MCF 10A (cell line): Measurements from ENCODE around the gene SIVA1. TPM values are rescaled to one million over a fixed set of nuclear protein-coding genes. Genes with fewer than 3 reads are reported as not detected.

Experiments used
- BruUV-seq: library from RNA; stranded (reverse); fragments of 400-500 nt; replicated peaks from 2 replicates; lab custom pipeline; 2021; lab: Mats Ljungman, UMichigan
- CTCF ChIA-PET: fragments of 300-600 bp; sonication (Branson Sonifier 250); formaldehyde crosslinking; extraction: SDS; loops from one replicate; lab custom pipeline; 2021; ENCODE audit warnings: antibody characterized with exemption, inconsistent platforms; lab: Yijun Ruan, JAX
- POLR2A ChIA-PET: fragments of 300-600, 350-650 bp; sonication (Branson Sonifier 250); formaldehyde crosslinking; extraction: SDS; loops from one replicate; lab custom pipeline; 2020; ENCODE audit warnings: antibody characterized with exemption, inconsistent platforms; lab: Yijun Ruan, JAX
- DNase-seq: peaks from one replicate; pipeline ENCODE4 v3.0.0-alpha.2; 2018; ENCODE audit not compliant: unreplicated experiment
- H3K27ac Mint-ChIP-seq: one replicate; pipeline ENCODE4 v1.8.0; 2022; ENCODE audit warnings: mild to moderate bottlenecking, low read depth, mixed read lengths; ENCODE audit not compliant: unreplicated experiment
- H3K27me3 Mint-ChIP-seq: one replicate; pipeline ENCODE4 v1.8.0; 2022; ENCODE audit warnings: mixed read lengths; ENCODE audit not compliant: insufficient read depth, unreplicated experiment
- H3K36me3 Mint-ChIP-seq: one replicate; pipeline ENCODE4 v1.8.0; 2022; ENCODE audit warnings: mild to moderate bottlenecking, moderate library complexity, mixed read lengths; ENCODE audit not compliant: insufficient read depth, unreplicated experiment
- H3K4me1 Mint-ChIP-seq: one replicate; pipeline ENCODE4 v1.8.0; 2022; ENCODE audit warnings: mixed read lengths; ENCODE audit not compliant: insufficient read depth, unreplicated experiment
- H3K4me3 Mint-ChIP-seq: one replicate; pipeline ENCODE4 v1.8.0; 2022; ENCODE audit warnings: mild to moderate bottlenecking, moderate library complexity, mixed read lengths; ENCODE audit not compliant: unreplicated experiment
- H3K9me3 Mint-ChIP-seq: one replicate; pipeline ENCODE4 v1.8.0; 2022; ENCODE audit warnings: mixed read lengths; ENCODE audit not compliant: unreplicated experiment
- intact Hi-C: fragments of 100-400 bp; cut with micrococcal nuclease; formaldehyde crosslinking; loops from 2 replicates; pipeline ENCODE4 v1.14.1; 2022
- total RNA-seq: library from RNA; stranded (reverse); gene quantifications from 2 replicates; pipeline ENCODE4 v1.2.3, GENCODE V29; 2022
- TF ChIP-seq, protein P1 (sequence below): fragments of 200-600 bp; IDR thresholded peaks from one replicate; pipeline ENCODE4 v1.8.0; 2022; ENCODE audit warnings: antibody characterized with exemption, mild to moderate bottlenecking; ENCODE audit not compliant: unreplicated experiment

Gene SIVA1
- total RNA-seq, 1 experiment from 2014 or later: 63.3 TPM

DNA sequence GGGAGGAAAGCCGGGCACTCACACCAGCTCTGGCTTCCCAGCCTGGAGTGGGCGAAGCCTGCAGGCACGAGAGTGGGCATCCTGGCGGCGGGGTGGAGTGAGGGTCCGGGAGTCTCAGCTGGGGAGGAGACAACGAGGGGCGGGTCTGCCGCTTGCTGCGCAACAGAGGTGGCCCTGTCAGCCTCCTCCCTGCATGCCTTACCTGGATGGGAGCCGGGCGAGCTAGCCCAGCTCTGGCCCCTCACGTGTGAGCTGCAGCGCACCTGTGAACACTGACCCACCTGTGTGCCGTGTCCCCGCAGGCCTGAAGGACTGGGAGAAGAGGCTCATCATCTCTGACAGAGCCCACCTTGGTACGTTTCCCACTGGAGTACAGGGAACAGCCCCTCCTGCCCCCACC, 13.9 kb upstream of the SIVA1 start:
- peaks cover 13% of the 10 kb centered on the region for H3K4me1 Mint-ChIP-seq
- no peaks in the 10 kb centered on the region for H3K27me3 Mint-ChIP-seq
- POLR2A ChIA-PET: interaction anchor here (0.8 kb wide), 1 partner anchor 13 kb away, joined by 3 read pairs; no protein-coding TSS in a partner anchor
- TF ChIP-seq, protein P1, sequence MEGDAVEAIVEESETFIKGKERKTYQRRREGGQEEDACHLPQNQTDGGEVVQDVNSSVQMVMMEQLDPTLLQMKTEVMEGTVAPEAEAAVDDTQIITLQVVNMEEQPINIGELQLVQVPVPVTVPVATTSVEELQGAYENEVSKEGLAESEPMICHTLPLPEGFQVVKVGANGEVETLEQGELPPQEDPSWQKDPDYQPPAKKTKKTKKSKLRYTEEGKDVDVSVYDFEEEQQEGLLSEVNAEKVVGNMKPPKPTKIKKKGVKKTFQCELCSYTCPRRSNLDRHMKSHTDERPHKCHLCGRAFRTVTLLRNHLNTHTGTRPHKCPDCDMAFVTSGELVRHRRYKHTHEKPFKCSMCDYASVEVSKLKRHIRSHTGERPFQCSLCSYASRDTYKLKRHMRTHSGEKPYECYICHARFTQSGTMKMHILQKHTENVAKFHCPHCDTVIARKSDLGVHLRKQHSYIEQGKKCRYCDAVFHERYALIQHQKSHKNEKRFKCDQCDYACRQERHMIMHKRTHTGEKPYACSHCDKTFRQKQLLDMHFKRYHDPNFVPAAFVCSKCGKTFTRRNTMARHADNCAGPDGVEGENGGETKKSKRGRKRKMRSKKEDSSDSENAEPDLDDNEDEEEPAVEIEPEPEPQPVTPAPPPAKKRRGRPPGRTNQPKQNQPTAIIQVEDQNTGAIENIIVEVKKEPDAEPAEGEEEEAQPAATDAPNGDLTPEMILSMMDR: no peak
- H3K9me3 Mint-ChIP-seq: no peaks in the 10 kb centered on the region
- intact Hi-C loops: no loop called here
- no peak overlapping the region for H3K4me3 Mint-ChIP-seq
- BruUV-seq: no TSS peak
- CTCF ChIA-PET: interaction anchor here (0.5 to 1.7 kb wide), 2 partner anchors 11 to 16 kb away, joined by 3 to 6 read pairs; no protein-coding TSS in a partner anchor
- H3K36me3 Mint-ChIP-seq: no peaks in the 10 kb centered on the region
- DNase-seq: no peak
- no peak overlapping the region for H3K27ac Mint-ChIP-seq

DNA sequence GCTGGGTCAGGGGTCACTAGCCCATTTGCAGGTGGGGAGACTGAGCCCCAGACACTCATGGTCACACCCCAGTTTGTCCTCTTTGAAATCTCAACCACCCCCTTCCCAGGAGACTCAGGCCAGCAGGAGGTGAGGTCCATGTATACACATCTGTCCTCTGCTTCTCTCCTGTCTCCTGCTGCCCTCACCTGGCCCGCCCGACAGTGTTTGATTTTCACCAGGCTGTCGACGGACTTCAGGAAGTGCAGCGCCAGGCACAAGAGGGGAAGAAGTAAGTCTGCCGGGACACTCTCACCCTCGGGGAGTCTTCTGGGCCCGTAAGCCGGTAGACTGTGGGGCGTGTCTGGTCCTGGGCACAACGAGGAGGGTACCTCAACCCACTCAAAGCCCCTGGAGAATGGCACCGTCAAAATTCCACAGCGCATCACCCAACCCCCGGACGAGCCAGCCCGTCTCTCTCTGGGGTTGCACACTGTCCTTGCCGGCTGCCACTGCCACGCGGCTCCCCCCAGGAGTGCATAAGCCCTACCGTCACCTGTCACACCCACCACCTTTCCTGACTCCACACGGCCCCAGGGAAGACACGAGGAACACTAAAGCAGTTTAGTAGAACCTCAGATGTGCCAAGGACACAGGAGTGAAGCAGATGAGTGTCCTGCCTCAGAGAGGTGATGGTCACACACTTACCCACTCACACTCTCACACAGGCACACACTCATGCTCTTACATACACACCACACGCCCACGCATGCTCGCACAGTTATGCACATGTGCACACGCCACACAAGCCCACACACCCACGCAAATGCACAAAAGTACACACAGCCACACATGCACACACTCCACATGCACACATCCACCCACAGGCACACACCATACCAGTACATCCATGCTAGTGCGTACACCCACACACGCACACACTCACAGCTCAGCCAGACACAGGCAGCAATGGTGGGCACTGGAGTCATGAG, 13.1 kb upstream of the SIVA1 start:
- TF ChIP-seq, protein P1: no peak
- DNase-seq: no peak
- BruUV-seq: no TSS peak
- H3K9me3 Mint-ChIP-seq: no peaks in the 10 kb centered on the region
- CTCF ChIA-PET: interaction anchor here (1.7 kb wide), 1 partner anchor 11 kb away, joined by 6 read pairs; no protein-coding TSS in a partner anchor
- no peaks in the 10 kb centered on the region for H3K36me3 Mint-ChIP-seq
- POLR2A ChIA-PET: no interaction called here
- no peaks in the 10 kb centered on the region for H3K27me3 Mint-ChIP-seq
- H3K27ac Mint-ChIP-seq: no peak overlapping the region
- intact Hi-C loops: no loop called here
- no peak overlapping the region for H3K4me3 Mint-ChIP-seq
- peaks cover 13% of the 10 kb centered on the region for H3K4me1 Mint-ChIP-seq

GRCh38 chr14:104741108-104741802, 11.7 kb upstream of the SIVA1 start:
- Mint-ChIP-seq H3K27me3 (no peaks in the 10 kb centered on the region), H3K27ac (no peak overlapping the region), H3K36me3 (no peaks in the 10 kb centered on the region), H3K4me1 (peaks cover 4% of the 10 kb centered on the region), H3K4me3 (no peak overlapping the region), H3K9me3 (no peaks in the 10 kb centered on the region)
- DNase-seq: no peak
- ChIA-PET CTCF (no interaction called here), POLR2A (no interaction called here)
- intact Hi-C loops: no loop called here
- BruUV-seq: no TSS peak
- TF ChIP-seq, protein P1: no peak

GRCh38 chr14:104741803-104742251, 11.1 kb upstream of the SIVA1 start:
- no TSS peak for BruUV-seq
- TF ChIP-seq, protein P1: no peak
- CTCF ChIA-PET: no interaction called here
- no peak for DNase-seq
- Mint-ChIP-seq H3K36me3 (no peaks in the 10 kb centered on the region), H3K4me3 (no peak overlapping the region), H3K27me3 (no peaks in the 10 kb centered on the region), H3K27ac (no peak overlapping the region), H3K4me1 (peaks cover 4% of the 10 kb centered on the region), H3K9me3 (no peaks in the 10 kb centered on the region)
- intact Hi-C loops: no loop called here
- POLR2A ChIA-PET: no interaction called here
